H9 (cell line): ENCODE data around the gene CD3G. TPM values are rescaled to one million over a fixed set of nuclear protein-coding genes. Genes with fewer than 3 reads are reported as not detected.

Experiments used
- DNase-seq: peaks from one replicate; pipeline ENCODE4 v3.0.0-alpha.2; 2017
- H2AFZ ChIP-seq: one replicate; pipeline ENCODE4 v1.6.1; 2013; ENCODE audit warnings: mild to moderate bottlenecking, low read length, control low read depth, moderate library complexity
- H2AK5ac ChIP-seq: 2 replicates; pipeline ENCODE4 v1.6.1; 2013; ENCODE audit warnings: low read length, control low read depth, mixed read lengths; ENCODE audit not compliant: insufficient read length
- H2BK120ac ChIP-seq: one replicate; pipeline ENCODE4 v1.6.1; 2013; ENCODE audit warnings: low read depth, mild to moderate bottlenecking, low read length, control low read depth, inconsistent platforms; ENCODE audit not compliant: poor library complexity, severe bottlenecking
- H2BK12ac ChIP-seq: 2 replicates; pipeline ENCODE4 v1.6.1; 2013; ENCODE audit warnings: low read length, control low read depth, mixed read lengths, low read depth; ENCODE audit not compliant: insufficient read length
- H2BK15ac ChIP-seq: 2 replicates; pipeline ENCODE4 v1.6.1; 2013; ENCODE audit warnings: low read depth, low read length, control low read depth
- H2BK20ac ChIP-seq: one replicate; pipeline ENCODE4 v1.6.1; 2013; ENCODE audit warnings: low read depth, mild to moderate bottlenecking, low read length, control low read depth, inconsistent platforms; ENCODE audit not compliant: poor library complexity, severe bottlenecking
- H2BK5ac ChIP-seq: 2 replicates; pipeline ENCODE4 v1.6.1; 2013; ENCODE audit warnings: low read length, control low read depth, mixed read lengths; ENCODE audit not compliant: insufficient read length
- H3K14ac ChIP-seq: 2 replicates; pipeline ENCODE4 v1.6.1; 2013; ENCODE audit warnings: low read length, control low read depth; ENCODE audit not compliant: insufficient read depth
- H3K18ac ChIP-seq: 2 replicates; pipeline ENCODE4 v1.6.1; 2013; ENCODE audit warnings: low read depth, mild to moderate bottlenecking, mixed read lengths, low read length, control low read depth; ENCODE audit not compliant: insufficient read length
- H3K23ac ChIP-seq: 2 replicates; pipeline ENCODE4 v1.6.1; 2013; ENCODE audit warnings: low read length, control low read depth, mixed read lengths, low read depth; ENCODE audit not compliant: insufficient read length
- H3K23me2 ChIP-seq: 2 replicates; pipeline ENCODE4 v1.6.1; 2013; ENCODE audit warnings: low read depth, mild to moderate bottlenecking, mixed read lengths, low read length, control low read depth; ENCODE audit not compliant: insufficient read length, poor library complexity, severe bottlenecking
- H3K27ac ChIP-seq: 2 replicates; pipeline ENCODE4 v1.5.1; 2013; ENCODE audit warnings: low read length, control low read depth, mixed read lengths, low read depth; ENCODE audit not compliant: insufficient read length
- H3K27me3 ChIP-seq: 2 replicates; pipeline ENCODE4 v1.6.1; 2013; ENCODE audit warnings: low read length, control low read depth, inconsistent platforms; ENCODE audit not compliant: insufficient read depth
- H3K4ac ChIP-seq: 2 replicates; pipeline ENCODE4 v1.6.1; 2013; ENCODE audit warnings: low read depth, mild to moderate bottlenecking, control low read depth, inconsistent platforms, low read length, moderate library complexity
- H3K4me1 ChIP-seq: 2 replicates; pipeline ENCODE4 v1.6.1; 2013; ENCODE audit warnings: low read length, control low read depth, inconsistent platforms; ENCODE audit not compliant: insufficient read depth
- H3K4me2 ChIP-seq: 2 replicates; pipeline ENCODE4 v1.6.1; 2013; ENCODE audit warnings: low read length, control low read depth, mixed read lengths; ENCODE audit not compliant: insufficient read length, insufficient read depth
- H3K56ac ChIP-seq: 2 replicates; pipeline ENCODE4 v1.6.1; 2013; ENCODE audit warnings: low read depth, mild to moderate bottlenecking, mixed read lengths, low read length, control low read depth; ENCODE audit not compliant: insufficient read length
- H3K79me1 ChIP-seq: 2 replicates; pipeline ENCODE4 v1.6.1; 2013; ENCODE audit warnings: low read depth, mild to moderate bottlenecking, moderate library complexity, low read length, control low read depth, inconsistent platforms; ENCODE audit not compliant: insufficient read depth, poor library complexity, severe bottlenecking
- H3K79me2 ChIP-seq: 2 replicates; pipeline ENCODE4 v1.6.1; 2013; ENCODE audit warnings: low read length, control low read depth, inconsistent platforms; ENCODE audit not compliant: insufficient read depth
- H3K9ac ChIP-seq: 2 replicates; pipeline ENCODE4 v1.6.1; 2013; ENCODE audit warnings: low read length, control low read depth, mixed read lengths; ENCODE audit not compliant: insufficient read length; ENCODE audit errors: extremely low read depth
- H3K9me3 ChIP-seq: one replicate; pipeline ENCODE4 v1.6.1; 2013; ENCODE audit warnings: low read depth, low read length, inconsistent platforms; ENCODE audit not compliant: control insufficient read depth
- H3T11ph ChIP-seq: one replicate; pipeline ENCODE4 v1.6.1; 2013; ENCODE audit warnings: mild to moderate bottlenecking, low read length, control low read depth, inconsistent platforms
- H4K20me1 ChIP-seq: one replicate; pipeline ENCODE4 v1.6.1; 2013; ENCODE audit not compliant: control insufficient read depth, insufficient read length, insufficient read depth
- H4K5ac ChIP-seq: 2 replicates; pipeline ENCODE4 v1.6.1; 2013; ENCODE audit warnings: low read depth, mild to moderate bottlenecking, mixed read lengths, low read length, control low read depth; ENCODE audit not compliant: insufficient read length
- H4K8ac ChIP-seq: replicated peaks from 2 replicates; pipeline ENCODE4 v1.6.1; 2013; ENCODE audit warnings: low read length, control low read depth, mixed read lengths, low read depth; ENCODE audit not compliant: insufficient read length
- H4K91ac ChIP-seq: 2 replicates; pipeline ENCODE4 v1.6.1; 2013; ENCODE audit warnings: low read depth, mild to moderate bottlenecking, moderate library complexity, mixed read lengths, low read length, control low read depth; ENCODE audit not compliant: insufficient read length
- H3K27ac Mint-ChIP-seq, 3 experiments: 2 replicates in 2 of 3; 3 replicates in 1 of 3; pipeline ENCODE4 v1.8.0; 2020 to 2021; ENCODE audit warnings: mixed read lengths in 3 of 3, mild to moderate bottlenecking in 1 of 3, moderate library complexity in 1 of 3
- H3K27me3 Mint-ChIP-seq: 2 replicates; pipeline ENCODE4 v1.8.0; 2021; ENCODE audit warnings: low read depth, mild to moderate bottlenecking, moderate library complexity, mixed read lengths
- H3K36me3 Mint-ChIP-seq, 3 experiments: 2 replicates in 2 of 3; 3 replicates in 1 of 3; pipeline ENCODE4 v1.8.0; 2020 to 2021; ENCODE audit warnings: low read depth in 3 of 3, mixed read lengths in 3 of 3; ENCODE audit not compliant: insufficient read depth in 1 of 3
- H3K4me1 Mint-ChIP-seq, 2 experiments: 2 replicates each; pipeline ENCODE4 v1.8.0; 2020; ENCODE audit warnings: mixed read lengths in 2 of 2
- H3K4me3 Mint-ChIP-seq, 2 experiments: 2 replicates in 1 of 2; 3 replicates in 1 of 2; pipeline ENCODE4 v1.8.0; 2020 to 2021; ENCODE audit warnings: mild to moderate bottlenecking in 2 of 2, mixed read lengths in 2 of 2, moderate library complexity in 1 of 2
- H3K9me3 Mint-ChIP-seq, 2 experiments: 2 replicates in 1 of 2; 3 replicates in 1 of 2; pipeline ENCODE4 v1.8.0; 2020; ENCODE audit warnings: mild to moderate bottlenecking in 2 of 2, mixed read lengths in 2 of 2, moderate library complexity in 1 of 2
- WGBS: extraction: QIAGEN DNeasy Blood & Tissue Kit; methylation state at CpG from one replicate; pipeline ENCODE4 v1.1.7; 2013; ENCODE audit warnings: missing lambda C conversion rate, low lambda C conversion rate, mixed read lengths; ENCODE audit not compliant: insufficient read length; ENCODE audit errors: extremely low coverage; 5-methylcytosine and 5-hydroxymethylcytosine counted together
- total RNA-seq: library from RNA; stranded (reverse); gene quantifications from 2 replicates; pipeline ENCODE4 v1.2.1, GENCODE V29; 2021
- TF ChIP-seq, protein P1 (sequence below): fragments of 200-600 bp; sonication (generic); conservative IDR thresholded peaks from 3 replicates; pipeline ENCODE4 v1.8.0; 2021; ENCODE audit warnings: antibody characterized with exemption, mild to moderate bottlenecking

CD3G gene
- total RNA-seq, 1 experiment from 2014 or later: not detected

DNA sequence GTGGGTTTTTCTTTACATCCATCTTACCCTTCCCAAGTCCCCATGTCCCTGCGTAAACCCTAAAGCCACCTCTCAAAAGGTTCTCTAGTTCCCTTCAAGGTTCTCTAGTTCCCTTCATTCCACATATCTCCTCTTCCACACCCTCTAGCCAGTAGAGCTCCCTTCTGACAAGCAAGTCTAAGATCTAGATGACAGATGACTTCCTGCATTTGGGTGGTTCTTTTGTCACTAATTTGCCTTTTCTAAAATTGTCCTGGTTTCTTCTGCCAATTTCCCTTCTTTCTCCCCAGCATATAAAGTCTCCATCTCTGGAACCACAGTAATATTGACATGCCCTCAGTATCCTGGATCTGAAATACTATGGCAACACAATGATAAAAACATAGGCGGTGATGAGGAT, 31.8 kb upstream of the CD3G start:
- no peaks in the 10 kb centered on the region for H3K79me1 ChIP-seq
- H3K14ac ChIP-seq: no peak overlapping the region
- no peak overlapping the region for H3T11ph ChIP-seq
- no peaks in the 10 kb centered on the region for H3K79me2 ChIP-seq
- H2BK12ac ChIP-seq: no peak overlapping the region
- no peak overlapping the region for H3K4ac ChIP-seq
- Mint-ChIP-seq H3K9me3 (peaks cover 0 to 2% of the 10 kb centered on the region in 2 experiments; a peak in 2 of 5 replicates), H3K4me3 (no peak overlapping the region), H3K27me3 (peaks cover 31% of the 10 kb centered on the region), H3K27ac (no peak overlapping the region), H3K4me1 (peaks cover 28 to 35% of the 10 kb centered on the region in 2 experiments), H3K36me3 (peaks cover 0 to 2% (median 1%) of the 10 kb centered on the region in 3 experiments; a peak in 2 of 7 replicates)
- no peak overlapping the region for H2BK5ac ChIP-seq
- no peak overlapping the region for H2AK5ac ChIP-seq
- H3K56ac ChIP-seq: no peak overlapping the region
- H4K20me1 ChIP-seq: no peaks in the 10 kb centered on the region
- H4K5ac ChIP-seq: no peak overlapping the region
- TF ChIP-seq, protein P1, sequence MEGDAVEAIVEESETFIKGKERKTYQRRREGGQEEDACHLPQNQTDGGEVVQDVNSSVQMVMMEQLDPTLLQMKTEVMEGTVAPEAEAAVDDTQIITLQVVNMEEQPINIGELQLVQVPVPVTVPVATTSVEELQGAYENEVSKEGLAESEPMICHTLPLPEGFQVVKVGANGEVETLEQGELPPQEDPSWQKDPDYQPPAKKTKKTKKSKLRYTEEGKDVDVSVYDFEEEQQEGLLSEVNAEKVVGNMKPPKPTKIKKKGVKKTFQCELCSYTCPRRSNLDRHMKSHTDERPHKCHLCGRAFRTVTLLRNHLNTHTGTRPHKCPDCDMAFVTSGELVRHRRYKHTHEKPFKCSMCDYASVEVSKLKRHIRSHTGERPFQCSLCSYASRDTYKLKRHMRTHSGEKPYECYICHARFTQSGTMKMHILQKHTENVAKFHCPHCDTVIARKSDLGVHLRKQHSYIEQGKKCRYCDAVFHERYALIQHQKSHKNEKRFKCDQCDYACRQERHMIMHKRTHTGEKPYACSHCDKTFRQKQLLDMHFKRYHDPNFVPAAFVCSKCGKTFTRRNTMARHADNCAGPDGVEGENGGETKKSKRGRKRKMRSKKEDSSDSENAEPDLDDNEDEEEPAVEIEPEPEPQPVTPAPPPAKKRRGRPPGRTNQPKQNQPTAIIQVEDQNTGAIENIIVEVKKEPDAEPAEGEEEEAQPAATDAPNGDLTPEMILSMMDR: no peak
- no peak overlapping the region for H3K23ac ChIP-seq
- no peak overlapping the region for H3K18ac ChIP-seq
- peaks cover 9% of the 10 kb centered on the region for H3K23me2 ChIP-seq
- H2BK15ac ChIP-seq: no peak overlapping the region
- no CpG with 5 or more reads among the region's 2 CpGs for WGBS
- no peak overlapping the region for H3K4me2 ChIP-seq
- no peaks in the 10 kb centered on the region for H3K9me3 ChIP-seq
- no peak overlapping the region for H4K91ac ChIP-seq
- no peak overlapping the region for H3K9ac ChIP-seq
- H4K8ac ChIP-seq: no peak overlapping the region
- no peak overlapping the region for H2AFZ ChIP-seq
- no peak overlapping the region for H3K27ac ChIP-seq
- H3K4me1 ChIP-seq: peaks cover 6% of the 10 kb centered on the region; the same call in 1 of the 2 replicates
- no peak overlapping the region for H2BK20ac ChIP-seq
- no peak overlapping the region for H2BK120ac ChIP-seq
- no peak for DNase-seq
- H3K27me3 ChIP-seq: no peaks in the 10 kb centered on the region
